Nephron progenitor cell (in vitro differentiated cells): Measurements from ENCODE around the gene PKP2.

Source experiments
- DNase-seq: peaks from one replicate; pipeline ENCODE4 v3.0.0; 2021
- H3K27ac Mint-ChIP-seq: 2 replicates; pipeline ENCODE4 v1.8.0; 2021; ENCODE audit warnings: mild to moderate bottlenecking, moderate library complexity, mixed read lengths
- H3K27me3 Mint-ChIP-seq: 2 replicates; pipeline ENCODE4 v1.8.0; 2021; ENCODE audit warnings: mild to moderate bottlenecking, low read depth, mixed read lengths; ENCODE audit not compliant: poor library complexity
- H3K36me3 Mint-ChIP-seq: 2 replicates; pipeline ENCODE4 v1.8.0; 2021; ENCODE audit warnings: low read depth, mixed read lengths
- H3K4me1 Mint-ChIP-seq: 2 replicates; pipeline ENCODE4 v1.8.0; 2021; ENCODE audit warnings: mixed read lengths
- H3K4me3 Mint-ChIP-seq: 2 replicates; pipeline ENCODE4 v1.8.0; 2021; ENCODE audit warnings: mild to moderate bottlenecking, moderate library complexity, mixed read lengths
- H3K9me3 Mint-ChIP-seq: 2 replicates; pipeline ENCODE4 v1.8.0; 2021; ENCODE audit warnings: mild to moderate bottlenecking, moderate library complexity, mixed read lengths
- CTCF ChIP-seq: fragments of 200-600 bp; sonication (generic); IDR thresholded peaks from 2 replicates; pipeline ENCODE4 v1.5.0; 2021; ENCODE audit warnings: antibody characterized with exemption

The PKP2 gene

GRCh38 chr12:32826807-32827412 lies 69.7 kb downstream of the PKP2 start:
- no peak for DNase-seq
- H3K4me1 Mint-ChIP-seq, result peaks cover 11% of the 10 kb centered on the region
- peaks cover 5% of the 10 kb centered on the region for H3K36me3 Mint-ChIP-seq
- no peak overlapping the region for H3K4me3 Mint-ChIP-seq
- no peaks in the 10 kb centered on the region for H3K9me3 Mint-ChIP-seq
- no peak overlapping the region for H3K27ac Mint-ChIP-seq
- TF ChIP-seq CTCF, result no peak
- H3K27me3 Mint-ChIP-seq, result no peaks in the 10 kb centered on the region

GRCh38 chr12:32824596-32824995 lies 72.0 kb downstream of the PKP2 start:
- no peak for TF ChIP-seq CTCF
- DNase-seq, result no peak
- H3K36me3 Mint-ChIP-seq, result peaks cover 5% of the 10 kb centered on the region
- H3K4me3 Mint-ChIP-seq, result no peak overlapping the region
- H3K4me1 Mint-ChIP-seq, result peaks cover 11% of the 10 kb centered on the region
- no peaks in the 10 kb centered on the region for H3K9me3 Mint-ChIP-seq
- no peaks in the 10 kb centered on the region for H3K27me3 Mint-ChIP-seq
- no peak overlapping the region for H3K27ac Mint-ChIP-seq

DNA sequence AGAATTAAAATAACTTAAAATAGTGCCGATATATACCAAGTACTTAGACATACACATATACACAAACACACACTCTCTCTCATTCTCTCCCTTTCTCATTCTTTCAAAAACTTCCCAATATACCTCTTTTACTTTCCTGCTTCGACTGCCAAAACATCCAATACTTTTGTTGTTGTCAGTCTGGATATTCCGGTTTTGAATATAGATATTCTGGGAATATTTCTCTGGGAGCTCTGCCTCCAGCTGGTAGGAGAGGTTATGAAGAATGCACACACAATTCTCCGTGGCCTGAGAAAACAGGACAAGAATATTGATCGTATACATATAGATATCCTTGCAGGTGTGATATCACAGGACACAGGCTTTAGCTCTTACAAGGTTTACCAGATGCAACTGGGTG lies 74.2 kb downstream of the PKP2 start:
- no peak for DNase-seq
- Mint-ChIP-seq H3K9me3 (no peaks in the 10 kb centered on the region), H3K4me3 (no peak overlapping the region), H3K27ac (no peak overlapping the region), H3K4me1 (no peaks in the 10 kb centered on the region), H3K36me3 (peaks cover 5% of the 10 kb centered on the region), H3K27me3 (no peaks in the 10 kb centered on the region)
- TF ChIP-seq CTCF, result no peak

DNA sequence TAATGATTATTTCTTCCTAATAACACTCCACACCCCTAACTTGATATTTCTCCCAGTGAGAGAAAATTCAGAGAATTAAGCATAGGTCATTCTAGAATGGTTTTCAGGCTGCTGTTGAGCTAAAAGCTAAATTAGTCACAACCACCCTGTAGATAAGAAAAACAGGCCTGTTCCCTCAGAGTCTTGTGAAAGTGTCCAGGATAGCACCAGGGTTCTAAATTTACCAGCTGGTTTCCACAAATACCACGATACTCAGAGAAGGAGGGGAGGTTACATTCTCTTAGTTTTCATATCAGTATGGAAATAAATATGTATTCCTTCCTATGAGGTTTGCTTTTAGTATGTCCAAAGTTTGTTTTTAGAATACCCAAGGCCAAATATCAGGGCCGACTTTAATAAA lies 74.9 kb downstream of the PKP2 start:
- Mint-ChIP-seq H3K36me3 (peaks cover 5% of the 10 kb centered on the region), H3K4me1 (no peaks in the 10 kb centered on the region), H3K9me3 (no peaks in the 10 kb centered on the region), H3K4me3 (no peak overlapping the region), H3K27me3 (no peaks in the 10 kb centered on the region), H3K27ac (no peak overlapping the region)
- no peak for DNase-seq
- no peak for TF ChIP-seq CTCF

DNA sequence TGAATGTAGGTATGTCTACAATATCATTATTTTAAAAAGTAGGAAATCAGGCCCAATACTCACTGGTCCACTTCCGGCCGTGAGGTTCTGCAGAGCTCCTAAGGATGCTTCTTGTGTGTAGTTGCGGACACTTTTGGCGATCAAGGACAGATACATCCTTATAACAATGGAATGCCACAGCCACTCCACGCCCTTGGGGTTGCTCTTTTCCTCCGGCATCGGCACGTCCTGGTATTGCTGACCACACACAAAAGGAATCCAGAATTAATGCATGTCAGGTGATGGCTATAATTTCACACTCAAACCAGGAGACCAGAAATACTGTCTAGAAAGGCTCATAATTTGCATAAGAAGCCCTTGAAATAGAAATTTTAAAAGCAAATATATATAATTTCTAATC lies 75.3 kb downstream of the PKP2 start:
- no peak for DNase-seq
- H3K27me3 Mint-ChIP-seq, result no peaks in the 10 kb centered on the region
- H3K9me3 Mint-ChIP-seq, result no peaks in the 10 kb centered on the region
- H3K27ac Mint-ChIP-seq, result no peak overlapping the region
- no peak for TF ChIP-seq CTCF
- H3K36me3 Mint-ChIP-seq, result peaks cover 5% of the 10 kb centered on the region
- H3K4me3 Mint-ChIP-seq, result no peak overlapping the region
- H3K4me1 Mint-ChIP-seq, result no peaks in the 10 kb centered on the region

DNA sequence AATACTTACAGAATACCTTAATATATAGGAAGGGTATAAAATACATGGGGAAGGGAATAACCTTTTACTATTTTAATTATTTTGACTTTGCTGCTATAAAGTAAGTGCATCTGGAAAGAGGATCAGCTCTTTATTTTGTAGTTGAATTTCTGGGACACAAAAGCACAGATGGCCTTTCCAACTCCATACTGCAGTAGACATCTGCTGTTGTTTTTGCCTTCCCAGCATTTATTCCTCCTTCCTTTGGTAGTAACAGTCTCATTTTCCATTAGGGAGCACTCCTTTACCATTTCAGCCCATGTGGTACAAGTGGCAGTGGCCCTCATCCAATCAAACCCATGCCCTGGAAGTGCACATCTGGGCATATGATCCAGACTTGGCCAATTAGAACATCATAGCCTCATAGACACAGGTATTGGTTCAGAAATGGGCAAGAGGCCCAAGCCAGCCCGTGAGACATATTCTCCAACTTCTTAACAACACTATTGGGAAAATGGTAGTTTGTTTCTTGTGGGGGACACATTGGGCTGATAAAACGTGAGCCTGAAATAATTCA lies 76.1 kb downstream of the PKP2 start:
- Mint-ChIP-seq H3K4me1 (no peaks in the 10 kb centered on the region), H3K27ac (no peak overlapping the region), H3K36me3 (peaks cover 5% of the 10 kb centered on the region), H3K4me3 (no peak overlapping the region), H3K9me3 (no peaks in the 10 kb centered on the region), H3K27me3 (peaks cover 3% of the 10 kb centered on the region)
- TF ChIP-seq CTCF, result no peak
- DNase-seq, result no peak
